ENCODE data around the gene ZNF827. TPM values are rescaled to one million over a fixed set of nuclear protein-coding genes. Genes with fewer than 3 reads are reported as not detected.

ZNF827 gene
- total RNA-seq, 4 donors from 2014 or later = 5.2 to 11.0 (median 6.4) TPM

- no peaks in the 10 kb centered on the region for H3K36me3 ChIP-seq
- TF ChIP-seq CTCF (IDR thresholded peaks at IDR 0.05) (no peak), POLR2A (IDR thresholded peaks at IDR 0.05) (no peak)
- 65 to 79% methylated on average over 2 of the region's 2 CpGs for WGBS, 2 donors
- no peak for DNase-seq
- H3K27me3 ChIP-seq = no peaks in the 10 kb centered on the region
- intact Hi-C loops (cut with DNase I) = no loop called here
- H3K4me3 ChIP-seq = no peak overlapping the region
- H3K9me3 ChIP-seq = no peaks in the 10 kb centered on the region
- peaks cover 0 to 13% (median 1%) of the 10 kb centered on the region in 3 donors for H3K4me1 ChIP-seq
- no peak overlapping the region for H3K27ac ChIP-seq
Observed at GRCh38 chr4:145781351-145781750, 157.3 kb downstream of the ZNF827 start.

- no peak for DNase-seq
- Histone ChIP-seq H3K27me3 (no peaks in the 10 kb centered on the region), H3K4me3 (no peak overlapping the region), H3K27ac (no peak overlapping the region), H3K4me1 (no peaks in the 10 kb centered on the region), H3K36me3 (peaks cover 0 to 17% (median 0%) of the 10 kb centered on the region in 3 donors), H3K9me3 (no peaks in the 10 kb centered on the region)
- TF ChIP-seq CTCF (IDR thresholded peaks at IDR 0.05) (no peak), POLR2A (IDR thresholded peaks at IDR 0.05) (no peak)
- WGBS, 2 donors = 82 to 93% methylated on average over 8 of the region's 8 CpGs
- intact Hi-C loops (cut with DNase I) = no loop called here
Observed at GRCh38 chr4:145779319-145779801, 159.3 kb downstream of the ZNF827 start.

- DNase-seq = no peak
- H3K4me1 ChIP-seq = no peaks in the 10 kb centered on the region
- H3K27ac ChIP-seq = no peak overlapping the region
- H3K27me3 ChIP-seq = no peaks in the 10 kb centered on the region
- peaks cover 0 to 35% (median 0%) of the 10 kb centered on the region in 3 donors for H3K36me3 ChIP-seq
- 85 to 92% methylated on average over 4 of the region's 4 CpGs for WGBS, 2 donors
- H3K9me3 ChIP-seq = no peaks in the 10 kb centered on the region
- intact Hi-C loops (cut with DNase I) = no loop called here
- TF ChIP-seq POLR2A (IDR thresholded peaks at IDR 0.05) (no peak), CTCF (IDR thresholded peaks at IDR 0.05) (no peak)
- no peak overlapping the region for H3K4me3 ChIP-seq
Observed at GRCh38 chr4:145776208-145776607, 162.4 kb downstream of the ZNF827 start.

GRCh38 chr4:145775406-145775805 is 163.2 kb downstream of the ZNF827 start:
- WGBS, 2 donors = 95 to 96% methylated on average over 3 of the region's 3 CpGs

GRCh38 chr4:145774473-145774872 is 164.2 kb downstream of the ZNF827 start:
- Histone ChIP-seq H3K4me3 (no peak overlapping the region), H3K27me3 (no peaks in the 10 kb centered on the region), H3K36me3 (peaks cover 0 to 35% (median 0%) of the 10 kb centered on the region in 3 donors), H3K9me3 (no peaks in the 10 kb centered on the region), H3K27ac (no peak overlapping the region), H3K4me1 (no peaks in the 10 kb centered on the region)
- whole genome bisulfite sequencing, 2 donors = 99 to 100% methylated on average over 2 to 6 of the region's 6 CpGs
- TF ChIP-seq POLR2A (IDR thresholded peaks at IDR 0.05) = no peak
- no peak for TF ChIP-seq CTCF (IDR thresholded peaks at IDR 0.05)
- intact Hi-C loops (cut with DNase I) = no loop called here
- no peak for DNase-seq

More at GRCh38 chr4:145775406-145775805, 163.2 kb downstream of the ZNF827 start:
- DNase-seq = no peak
- intact Hi-C loops (cut with DNase I) = no loop called here
- no peak for TF ChIP-seq POLR2A (IDR thresholded peaks at IDR 0.05)
- no peak for TF ChIP-seq CTCF (IDR thresholded peaks at IDR 0.05)
- no peaks in the 10 kb centered on the region for H3K27me3 ChIP-seq
- peaks cover 0 to 35% (median 0%) of the 10 kb centered on the region in 3 donors for H3K36me3 ChIP-seq
- no peak overlapping the region for H3K27ac ChIP-seq
- no peaks in the 10 kb centered on the region for H3K4me1 ChIP-seq
- no peak overlapping the region for H3K4me3 ChIP-seq
- no peaks in the 10 kb centered on the region for H3K9me3 ChIP-seq
